H7 (cell line): ENCODE results near the gene SP6. TPM values are rescaled to one million over a fixed set of nuclear protein-coding genes. Genes with fewer than 3 reads are reported as not detected.

ENCODE experiments used
- DNase-seq: peaks from one replicate; pipeline ENCODE4 v3.0.0; 2012
- H3K27me3 ChIP-seq: 2 replicates; pipeline ENCODE4 v1.6.0; 2011; ENCODE audit warnings: mild to moderate bottlenecking, low read length; ENCODE audit not compliant: control insufficient read depth, insufficient read depth
- H3K36me3 ChIP-seq: replicated peaks from 2 replicates; pipeline ENCODE4 v1.5.1; 2011; ENCODE audit warnings: low read length; ENCODE audit not compliant: control insufficient read depth, insufficient read depth
- H3K4me3 ChIP-seq: 2 replicates; pipeline ENCODE4 v1.5.1; 2011; ENCODE audit warnings: low read depth, mild to moderate bottlenecking, control low read depth, low read length, moderate library complexity; ENCODE audit not compliant: insufficient read depth
- total RNA-seq: library from RNA; depleted of rRNA; stranded (reverse); fragments of >200 nt; shearing (Covaris generic); gene quantifications from 2 replicates; pipeline ENCODE4 v1.2.3, GENCODE V29; 2014; rRNA removed

Gene SP6
- total RNA-seq = 0.07 and 0.10 TPM in 2 replicates

GRCh38 chr17:47850692-47851573 is at the start of gene SP6:
Gene SP6, minus strand, starts transcription at chr17:47851163. Its CDS starts 2,734 bp downstream, at chr17:47848429.
- DNase-seq = peak; percentile 96
- Histone ChIP-seq H3K27me3 (peaks cover 98% of the 10 kb centered on the region), H3K4me3 (peak within 1 kb of the TSS; percentile 45), H3K36me3 (no peaks in the 10 kb centered on the region)

GRCh38 chr17:47899643-47900042 is 48.7 kb upstream of the SP6 start:
- no peaks in the 10 kb centered on the region for H3K36me3 ChIP-seq
- H3K4me3 ChIP-seq = no peak overlapping the region
- DNase-seq = no peak
- H3K27me3 ChIP-seq = no peaks in the 10 kb centered on the region

DNA sequence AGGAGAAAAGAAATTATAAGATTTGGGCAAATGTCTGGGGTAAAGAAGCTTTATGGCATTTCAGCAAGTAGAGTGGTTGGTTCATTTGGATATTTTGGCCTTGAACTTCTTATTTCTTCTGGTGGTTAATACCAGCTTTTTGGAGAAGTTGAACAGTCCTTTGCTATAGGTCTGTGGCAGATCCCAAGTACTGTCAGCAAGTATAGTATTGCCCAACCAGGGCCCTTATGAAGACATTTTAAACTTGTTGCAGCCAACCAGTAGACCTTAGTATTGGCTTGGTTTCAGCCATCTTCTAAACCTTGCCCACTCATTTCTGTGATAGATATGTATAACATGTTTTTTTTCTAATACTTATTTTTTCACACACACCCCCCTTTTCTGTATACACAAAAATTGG is 47.3 kb upstream of the SP6 start:
- no peaks in the 10 kb centered on the region for H3K27me3 ChIP-seq
- H3K4me3 ChIP-seq = no peak overlapping the region
- DNase-seq = no peak
- no peaks in the 10 kb centered on the region for H3K36me3 ChIP-seq

DNA sequence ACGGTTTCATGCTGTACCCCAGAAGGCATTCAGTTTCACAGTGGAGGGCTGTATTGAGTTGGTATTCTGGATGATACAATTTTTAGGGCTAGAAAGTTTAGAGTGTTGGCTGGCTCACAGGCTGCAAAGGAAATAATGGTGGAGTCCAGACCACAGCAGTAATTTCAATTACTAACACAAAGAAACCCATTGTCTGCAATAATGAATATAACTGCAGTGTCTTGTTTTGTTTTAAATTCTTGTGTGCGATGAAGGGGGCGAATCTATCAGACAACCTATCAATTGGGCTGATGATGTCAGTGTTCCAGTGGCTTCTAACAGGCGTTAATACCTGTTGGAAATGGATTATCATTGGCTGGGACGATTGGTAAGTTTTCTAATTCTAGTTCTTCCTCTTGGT is 46.6 kb upstream of the SP6 start:
- DNase-seq = no peak

GRCh38 chr17:47896672-47897490 is 45.9 kb upstream of the SP6 start:
- DNase-seq = no peak
- H3K4me3 ChIP-seq = peak overlapping the region; percentile 88
- no peaks in the 10 kb centered on the region for H3K36me3 ChIP-seq
- H3K27me3 ChIP-seq = no peaks in the 10 kb centered on the region

More for the DNA sequence above, 46.6 kb upstream of the SP6 start:
- H3K27me3 ChIP-seq = no peaks in the 10 kb centered on the region
- no peaks in the 10 kb centered on the region for H3K36me3 ChIP-seq
- no peak overlapping the region for H3K4me3 ChIP-seq

GRCh38 chr17:47895856-47896671 is 45.1 kb upstream of the SP6 start, which contains the start of gene SP2:
Gene SP2, plus strand, starts transcription at chr17:47896236. Its CDS starts 51 bp downstream, at chr17:47896287.
- peak; percentile 98 for DNase-seq
- Histone ChIP-seq H3K36me3 (no peaks in the 10 kb centered on the region), H3K4me3 (peak within 1 kb of the TSS; percentile 88), H3K27me3 (no peaks in the 10 kb centered on the region)

GRCh38 chr17:47895347-47895855 is 44.4 kb upstream of the SP6 start:
- Histone ChIP-seq H3K27me3 (no peaks in the 10 kb centered on the region), H3K4me3 (peak overlapping the region; percentile 75), H3K36me3 (no peaks in the 10 kb centered on the region)
- DNase-seq = no peak

DNA sequence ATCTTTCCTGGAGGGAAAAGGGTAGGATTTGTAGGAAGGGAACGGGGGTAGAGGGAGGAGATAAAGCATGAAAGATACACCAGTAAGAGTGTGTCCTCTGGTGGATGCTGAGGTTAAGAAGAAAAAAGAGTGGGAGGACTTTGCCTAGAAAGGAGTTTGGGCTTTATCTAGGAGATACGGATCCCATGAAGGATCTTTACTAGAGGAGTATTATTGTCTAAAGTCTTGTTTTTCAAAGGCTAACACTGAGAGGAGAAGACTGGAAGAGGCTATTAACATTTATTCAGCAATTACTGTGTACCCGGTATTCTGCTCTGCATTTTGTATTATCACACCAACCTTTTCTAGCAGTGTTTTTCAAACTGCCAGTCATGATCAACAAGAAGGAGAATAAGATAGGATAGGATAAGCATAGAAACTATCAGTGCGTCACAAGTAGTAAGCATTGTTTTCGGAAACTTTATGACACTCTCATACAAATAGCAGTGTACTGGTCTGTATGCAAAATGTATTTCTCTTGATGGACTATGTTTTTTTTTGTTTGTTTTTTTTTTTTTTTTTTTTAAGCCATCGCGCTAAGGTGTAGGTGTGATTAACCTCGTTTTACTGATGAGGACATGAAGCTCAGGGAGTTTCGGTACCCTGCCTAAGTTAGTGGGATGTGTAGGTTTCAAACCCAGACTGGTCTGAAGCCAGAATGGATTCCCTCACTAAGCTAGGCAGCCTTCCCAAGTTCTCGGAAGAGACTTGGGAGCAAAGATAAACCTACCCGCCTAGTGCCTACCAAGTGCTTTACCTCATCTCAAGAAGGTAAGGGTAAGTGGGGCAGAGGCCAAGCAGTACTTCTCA is 43.8 kb upstream of the SP6 start:
- Histone ChIP-seq H3K4me3 (peak overlapping the region; percentile 75), H3K27me3 (no peaks in the 10 kb centered on the region), H3K36me3 (no peaks in the 10 kb centered on the region)
- DNase-seq = no peak

- H3K27me3 ChIP-seq = no peaks in the 10 kb centered on the region
- no peak for DNase-seq
- no peaks in the 10 kb centered on the region for H3K36me3 ChIP-seq
- H3K4me3 ChIP-seq = no peak overlapping the region
Observed at GRCh38 chr17:47891545-47892088, 40.7 kb upstream of the SP6 start.

DNA sequence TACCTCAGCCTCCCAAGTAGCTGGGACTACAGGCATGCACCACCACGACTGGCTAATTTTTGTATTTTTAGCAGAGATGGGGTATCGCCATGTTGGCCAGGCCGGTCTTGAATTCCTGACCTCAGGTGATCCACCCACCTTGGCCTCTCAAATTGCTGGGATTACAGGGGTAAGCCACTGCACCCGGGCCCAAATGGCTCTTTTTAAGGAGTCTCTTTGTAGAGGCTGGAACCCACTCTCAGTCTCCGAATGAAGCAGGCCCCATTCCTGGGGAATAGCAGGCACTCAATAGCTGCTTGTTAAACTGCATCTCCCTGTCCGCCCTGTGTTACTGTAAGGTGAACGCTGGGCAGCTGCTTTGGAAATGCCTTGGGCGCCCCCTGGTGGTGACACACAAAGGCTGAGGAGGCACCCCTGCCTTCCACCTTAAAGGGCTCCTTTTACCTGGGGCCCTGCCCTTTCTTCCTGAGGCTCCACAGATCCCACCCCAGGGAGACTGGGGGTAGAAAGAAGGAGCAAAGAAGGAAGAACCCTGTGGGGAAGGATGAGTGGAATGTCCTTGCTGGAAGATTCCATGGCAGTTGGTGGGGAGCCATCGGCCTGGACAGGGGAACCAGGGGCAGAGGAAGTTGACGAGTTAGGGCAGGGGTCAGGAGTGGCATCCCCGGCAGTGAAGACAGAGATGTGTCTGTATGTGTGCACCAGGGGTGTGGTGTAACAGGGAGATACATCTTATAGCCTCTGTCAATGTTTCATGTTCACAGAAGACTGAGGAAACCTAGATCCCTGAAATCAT is 39.0 kb upstream of the SP6 start:
- Histone ChIP-seq H3K4me3 (no peak overlapping the region), H3K27me3 (no peaks in the 10 kb centered on the region), H3K36me3 (no peaks in the 10 kb centered on the region)
- DNase-seq = peak; percentile 80

- Histone ChIP-seq H3K4me3 (no peak overlapping the region), H3K36me3 (no peaks in the 10 kb centered on the region), H3K27me3 (no peaks in the 10 kb centered on the region)
- DNase-seq = no peak
Observed at GRCh38 chr17:47888293-47888692, 37.3 kb upstream of the SP6 start.

DNA sequence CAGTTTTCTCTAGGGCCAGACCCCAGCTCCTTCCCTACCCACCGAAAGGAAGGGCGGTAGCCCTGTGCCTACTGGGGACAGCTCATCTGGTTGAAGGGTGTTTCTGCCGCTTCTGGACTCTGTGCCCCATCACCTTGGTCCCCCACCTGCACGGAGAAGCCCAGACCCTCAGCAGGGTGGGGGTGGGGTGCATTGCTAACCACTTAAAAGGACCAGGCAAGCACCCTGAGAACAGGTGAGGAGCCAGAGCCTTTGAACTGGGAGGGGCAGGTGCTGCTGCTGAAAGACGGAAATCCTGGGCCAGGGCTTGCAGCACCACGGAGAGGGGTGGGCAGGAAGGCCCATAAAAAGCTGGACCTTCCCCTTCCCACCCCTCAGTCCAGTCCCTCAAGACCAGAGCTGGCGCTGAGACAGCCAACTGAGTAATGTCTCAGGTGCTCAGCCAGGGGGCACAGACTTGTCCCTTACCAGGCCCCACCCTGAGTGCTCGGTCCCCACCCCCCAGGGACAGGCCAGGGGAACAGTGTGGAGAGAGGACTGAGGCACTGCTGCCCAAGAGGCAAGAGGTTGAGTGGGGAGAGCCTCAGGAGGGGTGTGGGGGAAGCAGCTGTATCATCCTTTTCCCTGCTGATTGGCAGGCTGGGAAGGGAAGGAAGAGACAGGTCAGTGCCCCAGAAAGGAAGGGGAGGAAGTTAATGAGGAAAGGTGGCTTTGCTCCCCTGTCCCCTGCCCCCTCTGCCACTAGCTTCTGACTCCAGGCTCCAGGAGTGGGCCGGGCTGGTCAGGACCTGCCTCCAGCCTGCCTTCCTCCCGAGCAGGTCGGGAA is 34.2 kb upstream of the SP6 start:
- H3K27me3 ChIP-seq = no peaks in the 10 kb centered on the region; the same call in 1 of the 2 replicates
- H3K4me3 ChIP-seq = no peak overlapping the region
- H3K36me3 ChIP-seq = no peaks in the 10 kb centered on the region
- DNase-seq = peak; percentile 64
